Stimulated activated CD8-positive, alpha-beta memory T cell treated with anti-CD3 and anti-CD28 coated beads, Interleukin-4, amount 100 ng/mL, for 1 hour (primary cell): ENCODE measurements around the gene CDH13.

Source experiments
- DNase-seq, 2 donors: peaks; one replicate each; pipeline ENCODE4 v3.0.0-alpha.2; 2020; ENCODE audit warnings: low read depth in 2 of 2, low spot score in 1 of 2

CDH13 gene

DNA sequence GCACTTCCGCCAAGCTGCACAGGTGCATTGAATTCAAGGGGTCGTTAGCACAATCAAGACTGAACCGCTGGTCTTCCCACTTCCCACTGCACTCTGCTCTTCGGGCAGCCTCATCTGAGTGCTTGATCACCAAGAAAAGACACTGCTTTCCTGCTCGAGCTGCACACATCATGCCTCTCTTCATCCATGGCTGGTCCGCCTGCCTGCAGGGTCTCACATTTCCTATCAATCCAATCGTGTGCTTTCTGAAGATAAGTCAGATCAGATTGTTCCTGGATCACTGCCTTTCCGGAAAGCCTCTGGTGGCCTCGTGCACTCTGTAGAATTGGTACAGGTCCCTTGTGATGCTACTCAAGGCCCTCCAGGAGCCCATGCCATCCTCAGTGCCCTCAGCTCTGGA is 1150.2 kb downstream of the CDH13 start:
- no peak for DNase-seq

DNA sequence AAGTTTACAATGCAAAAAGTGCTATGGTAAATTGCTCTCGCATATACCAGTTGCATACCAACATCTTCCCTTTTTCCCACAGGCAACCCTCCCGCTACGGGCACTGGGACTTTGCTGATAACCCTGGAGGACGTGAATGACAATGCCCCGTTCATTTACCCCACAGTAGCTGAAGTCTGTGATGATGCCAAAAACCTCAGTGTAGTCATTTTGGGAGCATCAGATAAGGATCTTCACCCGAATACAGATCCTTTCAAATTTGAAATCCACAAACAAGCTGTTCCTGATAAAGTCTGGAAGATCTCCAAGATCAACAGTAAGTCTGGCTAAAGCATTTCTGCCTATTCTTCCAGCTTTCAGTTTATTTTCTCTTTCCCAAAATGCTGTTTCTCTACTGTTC is 1153.1 kb downstream of the CDH13 start:
- DNase-seq: no peak

DNA sequence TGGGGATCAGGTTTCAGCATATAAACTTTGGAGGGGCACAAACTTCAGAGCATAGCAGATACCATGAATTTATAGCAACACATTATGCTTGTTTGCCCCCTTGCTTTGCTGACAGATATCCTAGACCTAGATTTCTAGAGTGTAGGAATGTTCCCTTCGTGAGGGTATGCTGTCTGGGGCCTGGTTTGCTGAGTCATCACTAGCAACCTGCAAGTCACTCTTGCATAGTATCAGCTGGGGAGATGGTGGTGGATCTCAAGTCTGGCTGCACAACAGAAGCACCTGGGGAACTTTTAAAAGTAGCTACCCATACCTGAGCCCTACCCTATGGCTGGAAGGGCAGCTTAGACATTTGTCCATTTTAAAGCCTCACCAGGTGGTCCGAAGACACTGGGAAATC is 1158.7 kb downstream of the CDH13 start:
- DNase-seq: no peak

DNA sequence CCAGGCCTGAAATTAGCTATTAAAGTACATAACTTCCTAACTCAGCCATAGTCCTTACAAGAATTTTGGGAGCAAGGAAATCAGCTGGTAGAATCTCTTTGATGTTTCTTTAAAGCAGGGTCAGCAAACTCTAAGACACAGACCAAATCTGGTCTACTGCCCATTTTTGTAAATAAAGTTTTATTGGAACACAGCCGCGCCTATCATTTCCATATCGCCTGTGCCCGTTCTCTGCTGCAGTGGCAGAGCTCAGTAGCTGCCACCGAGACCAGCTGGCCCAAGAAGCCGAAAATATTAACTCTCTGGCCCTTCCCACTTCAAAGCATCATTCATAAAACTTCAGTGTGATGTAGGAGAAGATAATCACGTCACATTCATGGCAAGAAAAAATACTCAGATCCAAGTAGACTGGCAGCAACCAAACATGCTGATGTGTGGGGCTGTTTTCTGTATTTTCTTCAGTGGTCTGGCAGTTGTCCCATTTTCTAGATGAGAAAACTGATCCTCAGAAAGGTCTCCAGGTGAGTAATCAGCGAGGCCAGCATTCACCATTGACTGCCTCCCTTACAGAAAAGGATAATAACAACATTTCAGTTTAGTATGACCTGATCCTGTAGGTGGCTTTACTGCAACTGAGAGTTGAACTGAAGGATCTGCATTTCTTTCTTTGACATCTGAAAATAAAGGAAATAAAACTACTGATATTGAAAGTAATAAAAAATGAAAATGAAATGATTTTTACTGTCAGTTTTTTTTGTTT is 1163.1 kb downstream of the CDH13 start:
- DNase-seq: no peak

GRCh38 chr16:83791916-83792315 is 1165.1 kb downstream of the CDH13 start:
- no peak for DNase-seq

DNA sequence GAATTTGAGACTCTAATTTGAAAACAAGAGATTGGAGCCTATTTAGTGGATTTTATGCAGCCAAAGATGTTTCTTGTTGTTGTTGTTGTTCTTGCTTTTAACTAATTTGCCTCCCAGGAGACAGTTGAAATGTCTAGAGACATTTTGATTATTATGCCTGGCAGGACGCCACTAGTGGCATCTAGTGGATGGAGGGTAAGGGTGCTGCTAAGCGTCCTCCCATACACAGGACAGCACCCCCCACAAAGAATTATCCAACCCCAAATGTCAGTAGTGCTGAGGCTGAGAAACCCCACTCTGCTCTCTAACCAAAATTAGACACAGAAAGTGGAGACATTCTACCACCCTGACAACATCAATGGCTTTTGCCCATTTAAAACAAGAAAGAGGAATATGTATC is 1165.6 kb downstream of the CDH13 start:
- no peak for DNase-seq

DNA sequence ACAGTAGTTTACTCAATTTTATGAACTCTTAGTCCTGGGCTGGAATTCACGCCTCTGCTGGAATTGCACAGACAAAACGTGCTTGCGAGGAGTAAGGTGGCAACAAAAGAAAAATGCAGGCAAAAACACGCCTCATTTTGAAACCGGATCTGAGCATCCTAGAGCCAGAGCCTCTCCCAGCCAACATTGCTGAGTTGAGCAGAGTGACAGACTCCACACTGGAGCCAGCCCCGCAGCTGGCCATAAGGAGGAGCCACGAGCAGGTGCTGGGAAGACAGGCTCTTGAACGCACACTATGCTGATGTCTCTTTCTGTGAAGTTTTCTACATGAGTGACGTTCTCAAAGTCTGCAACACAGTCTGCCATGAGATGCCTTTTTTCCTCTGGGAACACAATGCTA is 1166.4 kb downstream of the CDH13 start:
- DNase-seq: no peak

GRCh38 chr16:83794860-83795554 is 1168.2 kb downstream of the CDH13 start:
- DNase-seq: no peak

DNA sequence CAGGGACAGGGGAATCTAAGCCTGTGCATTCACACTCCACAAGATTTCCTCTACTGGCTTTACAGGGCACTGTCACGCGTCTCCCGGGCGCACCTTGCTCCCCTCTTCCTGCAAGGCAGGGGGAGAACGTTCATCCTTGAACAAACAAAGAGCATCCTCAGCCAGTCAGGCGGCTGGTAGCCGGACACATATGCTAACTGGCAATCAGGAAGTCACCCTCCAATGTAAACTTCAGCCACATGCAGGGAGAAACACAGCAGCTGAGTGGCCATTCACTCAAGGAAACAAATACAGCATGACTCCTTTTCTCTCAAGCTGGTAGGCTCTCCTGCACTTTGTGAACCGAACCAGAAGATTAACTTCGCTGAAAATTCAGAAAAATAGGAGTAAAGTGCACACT is 1170.2 kb downstream of the CDH13 start:
- no peak for DNase-seq

DNA sequence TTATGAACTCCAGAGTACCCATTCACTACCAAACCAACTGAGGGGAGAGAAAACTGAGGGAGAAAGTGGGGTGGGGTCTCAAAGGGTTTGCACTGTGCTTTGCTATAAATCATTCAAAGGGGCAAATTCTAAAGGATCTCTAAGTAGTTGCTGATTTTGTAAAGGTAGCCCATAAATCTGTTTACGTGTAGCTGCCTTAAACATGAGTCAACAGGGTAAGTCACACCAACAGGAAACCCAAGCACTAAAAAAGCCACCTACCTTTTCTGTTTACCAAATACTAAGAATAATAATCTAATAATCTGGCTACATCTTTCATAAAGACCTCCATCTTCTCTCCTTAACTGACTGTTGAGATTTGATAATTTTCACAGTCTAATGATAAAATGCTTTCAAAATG is 1172.6 kb downstream of the CDH13 start:
- no peak for DNase-seq

- no peak for DNase-seq
Measured at GRCh38 chr16:83802135-83802534, 1175.4 kb downstream of the CDH13 start.

DNA sequence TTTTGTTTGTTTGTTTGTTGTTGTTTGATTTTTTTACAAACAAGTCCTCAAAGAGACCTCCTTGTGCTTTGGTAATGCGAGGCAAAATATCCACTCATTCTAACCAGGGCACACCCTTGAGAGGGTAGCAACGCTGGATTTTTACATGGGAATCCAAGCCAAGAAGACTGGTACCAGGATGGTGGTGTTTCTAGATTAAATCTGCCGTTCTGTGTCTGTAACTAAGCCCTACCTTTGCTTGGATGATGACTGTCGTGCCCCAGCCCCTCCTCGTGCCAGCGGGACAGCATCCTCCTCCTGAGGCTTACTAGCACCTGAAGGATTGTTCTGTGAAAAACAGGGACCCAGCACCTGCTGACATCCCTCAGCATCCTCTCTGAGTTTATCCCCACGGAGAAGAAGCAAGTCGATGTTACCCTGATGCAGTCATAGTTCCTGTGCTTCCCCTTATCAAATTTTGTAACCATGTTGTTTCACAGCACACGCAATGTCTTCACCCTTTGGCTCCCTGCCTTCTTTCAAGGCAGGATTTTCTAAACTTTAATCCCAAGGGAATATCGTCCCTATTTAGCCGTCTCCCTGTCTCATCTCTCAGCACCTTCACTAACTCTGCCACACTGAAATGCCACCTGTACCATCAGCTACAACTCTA is 1175.9 kb downstream of the CDH13 start:
- DNase-seq: no peak

DNA sequence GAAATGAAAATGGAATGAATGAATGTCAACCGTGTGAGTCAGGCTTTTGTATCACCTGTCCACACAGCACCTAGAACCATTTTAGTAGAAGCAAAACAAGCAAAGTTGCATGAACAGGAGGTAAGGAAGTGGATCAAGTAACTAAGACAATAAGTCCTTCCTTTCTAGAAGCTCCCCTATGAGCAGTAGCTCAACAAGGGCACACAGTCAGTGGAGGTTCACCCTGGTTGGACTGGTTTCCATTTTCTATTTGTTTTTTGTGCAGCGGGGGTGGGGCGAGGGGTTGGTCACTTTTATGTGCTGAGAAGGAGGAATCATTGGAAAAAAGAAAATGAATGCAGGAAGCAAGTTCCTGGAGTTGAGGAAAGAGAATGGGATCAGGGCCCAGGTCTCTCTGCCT is 1177.0 kb downstream of the CDH13 start:
- no peak for DNase-seq

DNA sequence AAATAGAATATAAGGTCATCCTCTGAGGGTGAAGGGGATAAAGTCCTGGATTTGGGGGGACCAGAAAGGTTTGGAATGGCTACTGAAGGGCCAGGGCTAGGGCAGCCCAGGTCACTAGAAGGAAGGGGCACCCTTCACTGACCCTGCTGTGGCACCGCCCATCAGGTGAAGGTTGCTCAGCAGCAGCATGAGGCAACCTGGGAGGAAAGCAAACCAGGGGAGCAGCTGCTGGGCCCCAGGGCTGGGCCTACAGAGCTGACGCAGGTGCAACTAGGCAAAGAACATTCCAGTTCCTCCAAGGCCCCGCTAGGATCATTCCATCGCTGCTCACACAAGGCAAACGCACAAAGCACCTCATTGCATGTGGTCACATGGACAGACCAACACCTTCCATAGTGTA is 1177.6 kb downstream of the CDH13 start:
- DNase-seq: no peak

DNA sequence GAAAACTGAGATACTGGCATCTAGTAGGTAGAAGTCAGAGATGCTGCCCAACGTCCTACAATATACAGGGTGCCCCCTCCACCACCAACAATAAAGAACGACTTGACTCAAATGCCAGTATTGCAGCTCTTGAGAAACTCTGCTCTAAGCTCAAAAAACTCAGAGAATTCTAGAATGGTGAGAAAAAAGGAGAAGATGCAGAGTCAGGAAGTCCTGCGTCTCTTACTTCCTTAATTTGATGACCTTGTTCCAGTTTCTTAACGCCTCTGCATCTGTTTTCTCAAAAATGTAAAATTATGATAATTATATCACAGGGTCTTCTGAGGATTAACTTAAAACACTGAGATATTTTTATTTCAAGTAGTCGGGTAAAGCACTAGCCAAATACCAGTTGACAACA is 1179.3 kb downstream of the CDH13 start:
- no peak for DNase-seq

DNA sequence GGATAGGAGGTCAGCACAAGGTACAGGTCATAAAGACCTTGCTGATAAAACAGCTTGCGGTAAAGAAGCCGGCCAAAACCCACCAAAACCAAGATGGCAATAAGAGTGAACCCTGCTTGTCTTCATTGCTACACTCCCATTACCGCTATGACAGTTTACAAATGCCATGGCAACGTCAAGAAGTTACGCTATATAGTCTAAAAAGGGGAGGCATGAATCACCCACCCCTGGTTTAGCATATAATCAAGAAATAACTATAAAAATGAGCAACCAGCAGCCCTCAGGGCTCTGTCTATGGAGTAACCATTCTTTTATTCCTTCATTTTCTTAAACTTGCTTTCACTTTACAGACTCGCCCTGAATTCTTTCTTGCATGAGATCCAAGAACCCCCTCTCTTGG is 1180.0 kb downstream of the CDH13 start:
- no peak for DNase-seq

DNA sequence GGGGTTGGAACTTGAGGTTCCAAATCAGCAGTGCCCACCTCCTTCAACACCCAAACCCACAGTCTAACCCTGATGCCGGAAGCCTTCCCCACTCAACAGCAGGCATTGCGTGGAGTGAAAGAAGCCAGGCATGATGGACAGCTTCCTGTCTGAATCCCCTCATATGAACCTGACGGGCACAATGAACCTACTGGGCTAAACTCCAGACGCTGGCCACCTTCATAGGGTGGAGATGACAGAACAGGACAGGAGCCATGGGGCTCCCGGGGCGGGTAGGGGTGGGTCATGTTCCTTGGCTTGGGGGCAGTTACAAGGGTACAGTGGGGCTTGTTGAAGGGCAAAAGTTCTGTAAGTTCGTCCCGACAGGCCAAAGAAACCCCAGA is 1180.5 kb downstream of the CDH13 start:
- DNase-seq: no peak

GRCh38 chr16:83807710-83808572 is 1181.2 kb downstream of the CDH13 start, which contains the start of gene HSBP1:
TSS of gene HSBP1 (plus strand) at chr16:83807978. CDS start at chr16:83808077, 99 bp downstream.
- peak; percentile 84 to 86 for DNase-seq

DNA sequence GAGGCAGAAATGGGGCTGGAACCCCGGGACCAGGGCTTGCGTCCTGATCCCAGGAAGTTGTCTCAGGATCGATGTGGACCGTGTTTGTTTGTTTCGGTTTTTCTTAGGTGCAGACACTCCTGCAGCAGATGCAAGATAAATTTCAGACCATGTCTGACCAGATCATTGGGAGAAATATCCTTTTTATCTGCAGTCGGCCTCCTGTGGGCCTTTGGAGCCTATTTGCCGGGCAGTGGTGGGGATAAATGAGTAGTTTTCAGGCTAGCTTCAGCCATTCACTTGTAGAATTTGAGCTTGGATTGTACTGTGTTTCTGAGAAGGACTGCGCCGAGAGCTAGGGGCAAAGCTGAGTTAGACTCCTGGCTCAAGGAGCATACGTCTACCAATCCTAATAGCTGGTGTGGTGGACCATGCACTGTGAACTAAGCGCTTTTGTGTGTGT is 1181.8 kb downstream of the CDH13 start:
- no peak for DNase-seq

DNA sequence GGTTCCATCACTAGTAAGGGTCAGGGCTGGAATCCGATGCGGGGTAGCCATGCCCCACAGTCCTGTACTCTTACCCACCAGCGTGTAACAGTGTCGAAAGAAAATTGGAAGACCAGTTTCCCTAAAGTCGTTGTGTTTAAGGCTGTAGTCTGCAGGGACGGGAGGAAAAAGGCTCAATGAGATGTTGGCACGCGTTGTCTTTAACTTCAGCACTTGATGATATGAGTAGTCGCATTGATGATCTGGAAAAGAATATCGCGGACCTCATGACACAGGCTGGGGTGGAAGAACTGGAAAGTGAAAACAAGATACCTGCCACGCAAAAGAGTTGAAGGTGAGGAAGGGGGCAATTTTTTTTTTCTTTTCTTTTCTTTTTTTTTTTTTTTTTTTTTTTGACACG is 1182.3 kb downstream of the CDH13 start:
- DNase-seq: no peak

GRCh38 chr16:83810901-83811300 is 1184.1 kb downstream of the CDH13 start:
- DNase-seq: no peak
